Endothelial cell of umbilical vein (primary cell): ENCODE data around the gene FOXK1. TPM values are rescaled to one million over a fixed set of nuclear protein-coding genes. Genes with fewer than 3 reads are reported as not detected.
A peak's percentile ranks its signal among the peaks of the same experiment; 100 is the strongest.
"Not testable (repeated sequence)": the region's sequence is repeated elsewhere in the genome, so short reads cannot be mapped to it uniquely, and the experiment has no call there.

Experiments used
- BruUV-seq: library from RNA; stranded (reverse); fragments of 400-500 nt; replicated peaks from 2 replicates; lab custom pipeline; 2021; lab: Mats Ljungman, UMichigan
- CTCF ChIA-PET: fragments of 300-600, 350-600 bp; sonication (Branson Sonifier 250); formaldehyde crosslinking; loops from one replicate; lab custom pipeline; 2021; ENCODE audit warnings: antibody characterized with exemption, inconsistent platforms; lab: Charles Lee
- POLR2A ChIA-PET: fragments of 300-600, 350-600 bp; sonication (Branson Sonifier 250); formaldehyde crosslinking; loops from one replicate; lab custom pipeline; 2021; ENCODE audit warnings: antibody characterized with exemption, inconsistent platforms; lab: Charles Lee
- DNase-seq: peaks from one replicate; pipeline ENCODE4 v3.0.0-alpha.2; 2011; ENCODE audit warnings: low read depth, low spot score
- FAIRE-seq: peaks from 2 replicates; lab custom pipeline; 2011; peaks lifted over from hg19 to GRCh38; lab: Jason Lieb, UNC
- H2AFZ ChIP-seq: 2 replicates; pipeline ENCODE4 v1.6.0; 2012; ENCODE audit warnings: low read depth, low read length, control low read depth, inconsistent platforms
- H3K27ac ChIP-seq: 2 replicates; pipeline ENCODE4 v1.5.1; 2011; ENCODE audit warnings: low read depth, mild to moderate bottlenecking, control low read depth, low read length, moderate library complexity; ENCODE audit not compliant: insufficient read depth
- H3K27me3 ChIP-seq, 2 experiments: 2 replicates each; pipeline versions ENCODE4 v1.6.0 to v1.6.1; 2011; ENCODE audit warnings: low read length in 2 of 2, mixed read lengths in 1 of 2; ENCODE audit not compliant: control insufficient read depth in 2 of 2, insufficient read depth in 2 of 2
- H3K36me3 ChIP-seq, 2 experiments: 2 replicates in 1 of 2; 3 replicates in 1 of 2; pipeline ENCODE4 v1.5.1; 2011; ENCODE audit warnings: low read length in 2 of 2, mild to moderate bottlenecking in 1 of 2, moderate library complexity in 1 of 2; ENCODE audit not compliant: control insufficient read depth in 2 of 2, insufficient read depth in 2 of 2; ENCODE audit errors: extremely low read depth in 1 of 2
- H3K4me1 ChIP-seq: 3 replicates; pipeline ENCODE4 v1.5.1; 2011; ENCODE audit warnings: mild to moderate bottlenecking, low read length; ENCODE audit not compliant: control insufficient read depth, insufficient read depth; ENCODE audit errors: extremely low read depth
- H3K4me2 ChIP-seq: 2 replicates; pipeline ENCODE4 v1.6.1; 2011; ENCODE audit warnings: low read length, control low read depth, mixed read lengths; ENCODE audit not compliant: insufficient read depth
- H3K4me3 ChIP-seq, 3 experiments: fragments of 200-600 bp in 1 of 3; sonication (generic), shearing (Covaris generic) in 1 of 3; replicated peaks in 1 of 3; 2 replicates each; pipeline ENCODE4 v1.5.1; 2011 to 2016; ENCODE audit warnings: control low read depth in 3 of 3, low read length in 3 of 3, mild to moderate bottlenecking in 2 of 3, inconsistent platforms in 1 of 3, low read depth in 1 of 3, moderate library complexity in 1 of 3; ENCODE audit not compliant: insufficient read depth in 1 of 3
- H3K79me2 ChIP-seq: 2 replicates; pipeline ENCODE4 v1.6.0; 2012; ENCODE audit warnings: low read length, inconsistent platforms; ENCODE audit not compliant: control insufficient read depth, insufficient read depth
- H3K9ac ChIP-seq: replicated peaks from 2 replicates; pipeline ENCODE3; 2011; ENCODE audit warnings: low read length, control low read depth; ENCODE audit not compliant: insufficient read depth; ENCODE audit errors: extremely low read depth
- H3K9me1 ChIP-seq: replicated peaks from 3 replicates; pipeline ENCODE4 v1.6.0; 2011; ENCODE audit warnings: mild to moderate bottlenecking, low read length; ENCODE audit not compliant: control insufficient read depth, insufficient read depth; ENCODE audit errors: extremely low read depth
- H3K9me3 ChIP-seq: replicated peaks from 2 replicates; pipeline ENCODE4 v1.5.1; 2012; ENCODE audit warnings: low read length, inconsistent platforms; ENCODE audit not compliant: control insufficient read depth, insufficient read depth
- H4K20me1 ChIP-seq: replicated peaks from 2 replicates; pipeline ENCODE3; 2011; ENCODE audit warnings: mild to moderate bottlenecking, low read length; ENCODE audit not compliant: control insufficient read depth, insufficient read depth; ENCODE audit errors: extremely low read depth
- CTCF ChIP-seq, 2 donors: IDR thresholded peaks; 1 replicate in 1 of 2; 2 replicates in 1 of 2; pipeline ENCODE4 v1.5.1; 2011; ENCODE audit warnings: low read length in 2 of 2, mild to moderate bottlenecking in 2 of 2, moderate library complexity in 2 of 2, control low read depth in 1 of 2, inconsistent platforms in 1 of 2, low read depth in 1 of 2; ENCODE audit not compliant: insufficient read depth in 1 of 2; ENCODE audit errors: extremely low read depth in 1 of 2
- EZH2 ChIP-seq: IDR thresholded peaks from 2 replicates; pipeline ENCODE4 v1.6.1; 2012; ENCODE audit warnings: borderline replicate concordance, low read depth, mild to moderate bottlenecking, moderate library complexity, low read length, inconsistent platforms; ENCODE audit not compliant: severe bottlenecking
- FOS ChIP-seq: IDR thresholded peaks from 2 replicates; pipeline ENCODE4 v1.6.1; 2011; ENCODE audit warnings: mild to moderate bottlenecking, low read length, moderate library complexity, borderline replicate concordance; ENCODE audit not compliant: insufficient read depth
- GATA2 ChIP-seq: IDR thresholded peaks from 2 replicates; pipeline ENCODE4 v1.7.0; 2011; ENCODE audit warnings: low read depth, mild to moderate bottlenecking, moderate library complexity, mixed read lengths, low read length; ENCODE audit not compliant: insufficient read length, insufficient read depth
- JUN ChIP-seq: IDR thresholded peaks from 2 replicates; pipeline ENCODE4 v1.6.1; 2011; ENCODE audit warnings: borderline replicate concordance, low read depth; ENCODE audit not compliant: insufficient read length, insufficient read depth
- MYC ChIP-seq: IDR thresholded peaks from one replicate; pipeline ENCODE4 v1.6.1; 2011; ENCODE audit warnings: mild to moderate bottlenecking, low read depth, low read length
- POLR2A ChIP-seq: IDR thresholded peaks from 2 replicates; pipeline ENCODE4 v1.6.1; 2012; ENCODE audit warnings: low read depth, mild to moderate bottlenecking, control low read depth, low read length
- POLR2AphosphoS5 ChIP-seq: IDR thresholded peaks from 2 replicates; pipeline ENCODE4 v1.6.1; 2012; ENCODE audit warnings: low read depth, mild to moderate bottlenecking, control low read depth, low read length, moderate library complexity; ENCODE audit not compliant: insufficient read depth
- dilution Hi-C: fragments of 300-500 bp; cut with MboI; formaldehyde crosslinking; loops from one replicate; pipeline ENCODE4 v1.15.0; 2019; ENCODE audit warnings: low sequenced_read_pairs; ENCODE audit not compliant: extremely low pct_ligation_motif_present
- intact Hi-C: fragments of 100-400 bp; cut with micrococcal nuclease; formaldehyde crosslinking; loops from one replicate; pipeline ENCODE4 v1.10.0; 2022
- polyA plus RNA-seq, 4 experiments: library from polyadenylated mRNA; depleted of rRNA in 3 of 4; stranded (reverse) in 3 of 4; unstranded in 1 of 4; fragments of >200 nt; gene quantifications; 2 replicates each; pipeline versions ENCODE4 v1.2.1 to v1.2.3, GENCODE V29; 2011 to 2012; ENCODE audit warnings: missing spikeins in 1 of 4
- total RNA-seq: library from RNA; stranded (reverse); gene quantifications from 2 replicates; pipeline ENCODE4 v1.2.3, GENCODE V29; 2021
- TF ChIP-seq, protein P1 (sequence below): IDR thresholded peaks from 2 replicates; pipeline ENCODE4 v1.6.1; 2011; ENCODE audit not compliant: insufficient read depth, insufficient read length

FOXK1 gene
- total and polyA plus RNA-seq, 2 donors (not counting 3 experiments of a cell fraction or from before 2014, with no cell fraction given) = 8.0 to 52.1 TPM

DNA sequence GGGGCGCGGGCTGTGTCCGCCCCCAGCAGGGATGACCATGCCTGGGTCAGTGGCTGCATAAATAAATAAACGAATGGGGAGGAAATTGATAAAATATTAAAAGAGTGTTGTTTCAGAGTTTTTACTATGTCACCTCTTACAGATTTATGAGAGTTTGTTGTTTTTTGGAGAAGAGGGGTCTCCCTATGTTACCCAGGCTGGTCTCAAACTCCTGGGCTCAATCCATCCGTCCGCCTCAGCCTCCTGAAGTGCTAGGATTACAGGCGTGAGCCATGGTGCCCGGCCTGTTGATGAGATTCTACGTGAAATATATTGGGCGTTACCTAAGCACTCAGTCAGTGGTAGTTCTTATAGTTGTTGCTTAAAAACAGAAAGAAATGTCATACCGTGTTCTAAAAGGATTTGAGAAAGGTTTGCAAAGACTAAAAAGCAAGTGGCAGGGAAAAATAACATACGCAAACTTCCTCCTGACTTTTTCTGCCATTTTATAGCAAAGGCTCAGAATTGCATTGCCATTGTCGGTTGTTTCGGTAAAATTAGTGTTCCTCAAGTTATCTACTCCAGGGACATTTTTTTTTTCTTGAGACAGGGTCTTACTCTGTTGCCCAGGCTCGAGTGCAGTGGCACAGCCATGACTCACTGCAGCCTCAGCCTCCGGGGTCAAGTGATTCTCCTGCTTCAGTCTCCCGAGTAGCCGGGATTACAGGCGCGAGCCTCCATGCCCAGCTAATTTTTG, 39.5 kb upstream of the FOXK1 start:
- intact Hi-C loops = no loop called here
- no peaks in the 10 kb centered on the region for H3K9me3 ChIP-seq
- no peaks in the 10 kb centered on the region for H3K27me3 ChIP-seq
- TF ChIP-seq MYC (no peak), JUN (no peak), FOS (no peak), POLR2A (no peak), CTCF (IDR thresholded peaks at IDR 0.05; ENCODE audit: extremely low read depth in 1 of 2, insufficient read depth in 1 of 2, low read depth in 1 of 2, low read length in 2 of 2) (no peak), POLR2AphosphoS5 (no peak), EZH2 (no peak), GATA2 (no peak)
- TF ChIP-seq, protein P1, sequence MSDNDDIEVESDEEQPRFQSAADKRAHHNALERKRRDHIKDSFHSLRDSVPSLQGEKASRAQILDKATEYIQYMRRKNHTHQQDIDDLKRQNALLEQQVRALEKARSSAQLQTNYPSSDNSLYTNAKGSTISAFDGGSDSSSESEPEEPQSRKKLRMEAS = no peak
- peak overlapping the region; percentile 47 for H3K4me2 ChIP-seq
- H3K9ac ChIP-seq = peak overlapping the region; percentile 27
- no peaks in the 10 kb centered on the region for H3K79me2 ChIP-seq
- FAIRE-seq (no peak), DNase-seq (peak; percentile 16)
- H3K4me1 ChIP-seq = peaks cover 7% of the 10 kb centered on the region
- peak overlapping the region in 2 of 3 experiments; percentile 50 to 59 for H3K4me3 ChIP-seq
- H3K36me3 ChIP-seq = no peaks in the 10 kb centered on the region
- POLR2A ChIA-PET = interaction anchor here (1.2 to 1.4 kb wide), 2 partner anchors 65 to 102 kb away, joined by 4 to 6 read pairs; no protein-coding TSS in a partner anchor
- CTCF ChIA-PET = interaction anchor here (0.8 to 2.0 kb wide), 12 partner anchors 11 to 132 kb away, joined by 3 to 19 read pairs (median 7); partner anchors contain the start of genes AP5Z1 and FOXK1
- TSS peak; percentile 81 for BruUV-seq
- peak overlapping the region; percentile 64 for H3K27ac ChIP-seq
- dilution Hi-C loops = no loop called here
- H3K9me1 ChIP-seq = no peaks in the 10 kb centered on the region
- no peaks in the 10 kb centered on the region for H4K20me1 ChIP-seq
- H2AFZ ChIP-seq = peak overlapping the region; percentile 83

GRCh38 chr7:4643204-4643471, 39.0 kb upstream of the FOXK1 start:
- CTCF ChIA-PET = interaction anchor here (2.0 kb wide), 1 partner anchor 39 kb away, joined by 19 read pairs; the partner anchor contains the start of gene FOXK1
- FAIRE-seq, POLR2A ChIA-PET: not testable (repeated sequence)

More at GRCh38 chr7:4643204-4643471, 39.0 kb upstream of the FOXK1 start:
- H3K4me1 ChIP-seq, H3K9ac ChIP-seq, dilution Hi-C loops, intact Hi-C loops, H4K20me1 ChIP-seq, H3K9me1 ChIP-seq, H2AFZ ChIP-seq, H3K79me2 ChIP-seq, H3K36me3 ChIP-seq, H3K9me3 ChIP-seq, H3K4me3 ChIP-seq, H3K27me3 ChIP-seq, DNase-seq, BruUV-seq, H3K4me2 ChIP-seq, H3K27ac ChIP-seq: not testable (repeated sequence)
